Stimulated activated CD8-positive, alpha-beta memory T cell treated with anti-CD3 and anti-CD28 coated beads, Interleukin-2, amount 100 ng/mL, for 48 hours (primary cell): ENCODE measurements around the gene ATAT1.

Experiments
- DNase-seq, 2 donors: peaks; one replicate each; pipeline ENCODE4 v3.0.0-alpha.2; 2020; ENCODE audit warnings: low read depth in 2 of 2

The ATAT1 gene

DNA sequence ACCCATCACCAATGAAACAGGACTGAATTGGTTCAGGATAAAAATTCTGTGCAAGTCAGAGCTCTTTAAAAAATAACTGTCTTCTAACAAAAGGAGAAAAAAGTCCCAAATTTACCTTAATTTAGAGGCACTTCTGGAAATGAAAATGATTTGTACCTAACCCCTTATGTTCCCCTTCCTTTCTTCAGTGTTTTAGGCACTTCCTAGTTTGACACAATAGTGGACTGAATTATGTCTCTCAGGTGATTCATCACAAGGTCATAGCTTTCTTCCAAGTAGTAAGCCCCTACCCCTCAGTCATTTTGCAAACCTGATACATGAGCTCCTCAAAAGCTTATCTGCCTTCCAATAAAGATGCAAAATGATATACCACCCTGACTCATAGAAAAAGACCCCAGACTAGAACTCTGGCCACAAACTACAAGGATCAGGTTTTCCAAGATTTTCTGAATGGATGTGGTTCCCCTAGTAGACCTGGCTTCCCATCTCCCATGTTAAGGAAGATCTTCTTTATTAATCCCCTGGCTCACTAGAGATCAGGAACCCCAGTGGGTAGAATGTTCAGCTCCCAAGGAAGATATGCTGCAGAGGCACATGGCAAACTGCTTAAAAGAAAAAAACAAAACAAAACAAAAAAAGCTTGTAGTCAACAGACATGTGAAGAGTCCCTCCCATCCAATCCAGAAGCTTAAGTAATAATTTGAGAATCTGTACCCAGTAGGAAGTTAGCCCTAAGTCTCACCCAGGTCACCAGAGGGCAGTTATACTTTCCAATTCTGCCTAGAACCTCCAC, 13.2 kb upstream of the ATAT1 start:
- no peak for DNase-seq

DNA sequence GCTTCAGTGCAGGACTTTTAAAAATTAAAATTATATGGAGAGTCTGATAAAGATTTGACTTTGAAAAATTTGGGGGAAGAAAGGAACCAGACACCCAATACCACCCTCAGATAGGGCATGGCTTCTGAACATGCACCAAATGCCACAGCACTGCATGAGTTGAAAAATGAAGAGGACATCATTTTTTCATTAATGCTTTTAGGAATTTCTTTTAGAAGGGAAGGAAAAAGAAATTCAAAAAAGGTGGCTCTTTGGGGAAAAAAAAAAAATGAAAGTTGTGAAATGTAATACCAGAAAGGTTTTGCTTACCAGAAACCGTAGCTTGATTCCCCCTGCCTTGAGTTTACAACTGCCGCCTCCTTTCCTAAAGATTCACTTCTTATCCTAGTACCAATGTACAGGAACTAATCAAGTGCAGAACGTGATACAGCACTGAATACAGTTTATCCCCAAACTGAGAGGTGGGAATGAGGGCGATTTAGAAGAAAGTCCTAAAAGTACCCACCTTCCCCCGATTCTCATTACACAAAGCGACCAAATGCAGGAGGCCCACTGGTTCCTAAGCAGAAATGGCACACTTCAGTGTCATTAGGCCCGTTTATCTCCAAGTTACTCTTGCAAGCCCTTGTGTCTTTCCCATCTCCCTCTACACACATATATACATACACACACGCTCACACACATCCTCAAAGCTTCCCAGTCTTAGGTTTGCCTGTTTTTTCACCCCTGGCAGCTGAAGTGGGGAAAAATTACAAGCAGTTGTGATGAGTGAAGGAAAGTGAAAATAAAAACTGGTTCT, 12.4 kb upstream of the ATAT1 start:
- DNase-seq = no peak

DNA sequence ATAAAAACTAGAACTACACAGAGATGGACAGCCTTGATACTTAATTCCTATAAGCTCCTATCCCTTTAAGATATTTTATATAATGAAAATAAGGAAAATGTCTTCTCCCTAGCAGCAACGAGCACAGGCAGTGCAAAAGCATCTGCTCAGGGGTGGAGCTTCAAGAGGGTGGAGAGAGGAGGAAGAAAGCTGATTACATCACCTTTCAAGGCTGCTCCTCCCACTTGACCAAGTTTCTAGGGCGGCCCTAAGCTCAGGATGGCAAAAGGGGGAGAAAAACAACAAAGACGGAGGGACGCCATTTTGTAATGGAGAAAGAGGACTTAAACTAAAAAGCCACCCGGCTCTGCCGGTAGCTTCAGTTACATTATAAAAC, 11.8 kb upstream of the ATAT1 start:
- DNase-seq = peak; percentile 57 to 67

DNA sequence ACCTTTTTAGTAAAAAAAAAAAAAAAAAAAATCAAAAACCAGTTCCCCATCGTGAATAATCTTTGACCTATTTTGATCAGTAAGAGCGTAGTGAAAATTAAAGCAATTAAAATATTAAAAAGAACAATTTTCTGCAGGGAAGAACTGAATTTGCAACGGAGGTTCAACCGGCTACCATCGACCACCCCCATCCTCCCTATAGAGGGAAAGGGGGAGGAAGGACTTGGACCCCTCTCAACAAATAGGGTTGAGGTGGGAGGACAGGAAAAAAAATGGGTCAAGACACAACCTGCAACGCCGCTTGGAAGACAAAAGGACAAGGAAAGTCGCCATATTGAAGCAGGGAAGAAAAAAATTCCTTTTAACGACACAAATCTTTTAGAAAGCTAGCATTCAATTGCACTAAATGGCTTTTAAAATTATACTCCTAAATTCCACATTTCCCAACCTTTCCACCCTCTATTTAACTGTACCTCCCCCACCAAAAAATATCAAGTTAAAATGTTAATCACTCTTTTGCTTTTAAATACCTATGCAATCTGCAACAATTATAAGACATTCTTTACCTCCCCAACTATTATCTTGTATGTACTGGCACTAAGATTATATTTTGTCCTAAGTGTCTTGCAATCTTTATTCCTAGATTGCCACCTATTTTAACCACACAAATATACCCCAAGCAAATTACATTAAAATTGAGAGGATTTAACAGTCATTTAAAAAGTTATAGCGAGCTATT, 11.3 kb upstream of the ATAT1 start:
- DNase-seq = no peak

DNA sequence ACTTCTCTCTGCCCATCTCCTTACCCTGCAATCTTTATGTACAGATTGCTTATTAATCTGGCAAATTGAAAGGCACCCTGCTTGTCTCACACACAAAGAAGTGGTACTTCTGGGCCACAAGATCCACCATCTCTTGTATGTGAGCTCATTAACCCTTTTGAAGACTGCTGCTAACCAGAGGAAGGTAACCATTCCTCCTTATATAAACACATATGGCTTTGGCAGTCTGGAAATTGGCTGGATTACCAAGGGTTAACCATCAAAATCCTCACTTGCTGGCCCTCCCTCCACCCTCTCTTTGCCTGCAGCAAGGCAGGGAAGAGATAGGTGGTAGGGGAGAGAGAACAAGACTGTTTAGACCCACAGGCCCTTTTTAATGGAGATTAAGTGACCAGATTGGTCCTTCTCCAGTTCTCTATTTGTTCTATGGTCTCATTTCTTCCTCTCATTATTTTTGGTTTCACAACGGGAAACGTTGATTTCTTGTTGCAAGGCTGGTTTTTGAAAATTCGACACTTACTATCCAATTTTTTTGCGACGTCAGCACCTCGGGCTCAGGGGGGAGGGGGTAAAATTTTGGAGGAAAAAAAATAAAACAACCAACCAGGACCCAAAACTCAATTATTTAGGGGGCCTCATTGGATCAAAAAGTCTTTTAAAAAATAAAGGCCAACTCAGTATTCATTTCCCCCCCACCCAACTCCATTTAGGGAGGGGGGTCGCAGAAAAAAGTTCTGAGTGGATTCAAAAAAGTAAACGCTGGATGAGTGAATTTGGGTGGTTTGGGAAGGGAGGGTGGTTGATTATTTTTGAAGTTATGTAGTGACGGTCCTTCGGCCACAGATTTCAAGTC, 10.5 kb upstream of the ATAT1 start:
- DNase-seq = no peak

DNA sequence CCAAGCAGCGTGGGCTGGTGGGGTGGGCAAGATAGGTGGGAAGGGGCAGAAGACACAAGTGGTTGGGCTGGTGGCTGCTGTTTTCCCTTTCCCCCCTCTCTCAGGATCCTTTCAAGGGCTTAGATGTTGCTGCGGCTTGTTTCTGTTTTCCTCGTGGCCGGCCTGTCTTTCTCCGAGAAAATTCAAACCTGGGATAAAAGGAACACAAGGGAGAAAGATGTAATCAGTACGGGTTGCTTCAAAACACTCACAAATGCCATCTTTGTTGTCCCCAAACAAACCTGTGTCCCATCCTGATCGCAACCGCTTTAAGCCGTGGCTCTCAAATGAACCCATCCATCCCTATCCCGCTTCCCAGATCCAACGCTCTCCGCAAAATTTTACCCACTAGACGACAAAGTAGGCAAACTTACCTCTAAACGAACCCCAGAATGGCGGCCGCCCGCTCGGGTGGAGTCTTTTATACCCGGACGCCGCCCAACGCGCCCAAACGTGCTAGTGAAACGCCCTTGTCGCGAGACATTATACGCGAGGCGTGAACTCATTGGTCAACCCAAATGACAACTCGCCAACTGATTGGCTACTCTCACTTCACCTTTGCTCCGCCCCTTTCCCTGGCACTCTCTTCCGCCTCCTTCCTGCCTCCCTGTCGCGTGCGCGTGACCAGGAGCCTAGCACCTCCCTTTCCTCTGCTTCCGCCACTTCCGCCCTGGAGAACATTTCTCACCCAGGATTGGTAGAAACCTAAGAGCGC, 9.7 kb upstream of the ATAT1 start, which contains the start of gene PPP1R10:
Gene PPP1R10 (minus strand): TSS at position 433 of the 754 bp plus-strand sequence. CDS start 7,299 bp downstream, outside the sequence.
- DNase-seq = peak; percentile 90 to 94

DNA sequence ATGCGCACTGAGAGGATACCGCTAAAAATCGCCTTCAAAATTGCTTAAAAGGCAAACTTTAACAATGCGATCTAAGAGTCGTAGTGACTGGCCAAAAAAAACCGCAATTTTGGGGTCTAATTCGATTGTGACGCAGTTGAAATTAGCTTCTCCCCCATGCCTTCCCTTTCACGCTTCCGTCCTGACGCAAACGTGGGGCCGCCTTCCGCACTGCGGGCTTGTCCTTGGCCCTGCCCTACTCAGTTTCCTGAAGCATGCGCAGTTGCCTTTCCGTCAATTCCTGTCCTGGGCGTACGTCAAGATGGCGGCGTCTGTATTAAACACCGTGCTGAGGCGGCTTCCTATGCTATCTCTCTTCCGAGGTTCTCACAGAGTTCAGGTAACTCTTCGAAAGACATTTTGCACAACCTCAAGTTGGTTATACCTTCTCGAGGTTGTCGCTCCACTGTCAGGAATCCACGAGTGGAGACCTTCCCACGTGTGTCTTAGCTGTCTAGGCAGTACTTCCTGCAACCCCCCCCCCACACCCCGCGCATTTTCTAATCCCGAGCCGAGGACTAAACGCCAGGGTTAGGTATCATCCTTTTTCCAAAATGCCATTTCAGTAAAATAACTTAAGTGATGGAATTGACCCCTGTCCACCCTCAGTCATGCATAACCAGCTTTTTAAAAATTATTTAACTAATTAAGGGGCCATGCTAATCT, 9.0 kb upstream of the ATAT1 start, which contains the start of gene MRPS18B:
Gene MRPS18B (plus strand): TSS at position 276 of the 705 bp plus-strand sequence. CDS start 26 bp downstream, at position 302.
- DNase-seq = peak; percentile 91 to 94

DNA sequence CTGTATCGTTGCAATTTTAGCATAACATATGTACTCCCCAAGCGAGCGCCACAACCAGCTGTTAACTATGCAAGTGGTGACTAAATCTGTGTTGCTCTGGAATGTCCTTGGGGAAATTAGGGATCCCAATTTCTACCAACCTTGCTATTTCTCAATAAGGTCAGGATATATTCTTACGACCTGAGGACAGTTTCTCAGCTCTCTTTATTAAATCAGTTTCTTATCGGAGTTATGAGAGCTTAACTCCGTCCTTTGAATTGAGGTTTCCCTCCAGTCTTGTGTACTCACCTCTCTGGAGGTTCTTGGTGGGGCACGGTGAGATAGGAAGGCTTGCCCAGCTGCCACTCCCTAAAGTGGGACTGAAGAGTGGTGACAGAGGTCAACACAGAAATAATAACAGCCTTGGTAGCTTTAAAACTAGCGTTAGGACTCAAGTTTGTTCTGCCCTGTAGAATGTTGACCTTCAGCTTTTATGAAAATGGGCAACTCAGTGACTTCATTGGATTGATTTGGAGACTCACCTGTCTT, 8.3 kb upstream of the ATAT1 start:
- DNase-seq = no peak

DNA sequence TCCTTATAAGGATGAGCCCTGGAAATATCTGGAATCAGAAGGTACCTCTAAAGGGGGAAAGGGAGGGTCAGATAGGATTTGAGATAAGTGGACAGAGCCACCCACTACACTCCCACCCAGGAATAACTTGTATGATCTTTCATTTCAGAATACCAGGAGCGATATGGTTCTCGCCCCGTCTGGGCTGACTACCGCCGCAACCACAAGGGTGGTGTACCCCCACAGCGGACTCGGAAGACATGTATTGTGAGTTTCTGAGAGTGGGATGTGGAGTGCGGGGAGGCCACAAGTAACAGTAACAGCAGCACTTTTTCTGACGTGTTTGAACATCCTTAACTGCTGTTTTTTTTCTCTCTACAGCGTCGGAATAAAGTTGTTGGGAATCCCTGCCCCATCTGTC, 7.1 kb upstream of the ATAT1 start:
- DNase-seq = no peak

DNA sequence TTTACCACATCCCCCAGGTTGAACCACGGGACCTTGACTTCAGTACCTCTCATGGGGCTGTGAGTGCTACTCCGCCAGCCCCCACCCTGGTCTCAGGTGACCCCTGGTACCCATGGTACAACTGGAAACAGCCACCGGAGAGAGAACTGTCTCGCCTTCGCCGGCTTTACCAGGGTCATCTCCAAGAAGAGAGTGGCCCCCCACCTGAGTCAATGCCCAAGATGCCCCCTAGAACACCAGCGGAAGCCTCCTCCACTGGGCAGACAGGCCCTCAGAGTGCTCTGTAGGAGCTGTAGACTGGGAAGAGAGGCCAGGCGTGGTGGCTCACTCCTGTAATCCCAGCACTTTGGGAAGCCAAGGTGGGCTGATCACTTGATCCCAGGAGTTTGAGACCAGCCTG, 1.2 kb upstream of the ATAT1 start:
- DNase-seq = no peak

DNA sequence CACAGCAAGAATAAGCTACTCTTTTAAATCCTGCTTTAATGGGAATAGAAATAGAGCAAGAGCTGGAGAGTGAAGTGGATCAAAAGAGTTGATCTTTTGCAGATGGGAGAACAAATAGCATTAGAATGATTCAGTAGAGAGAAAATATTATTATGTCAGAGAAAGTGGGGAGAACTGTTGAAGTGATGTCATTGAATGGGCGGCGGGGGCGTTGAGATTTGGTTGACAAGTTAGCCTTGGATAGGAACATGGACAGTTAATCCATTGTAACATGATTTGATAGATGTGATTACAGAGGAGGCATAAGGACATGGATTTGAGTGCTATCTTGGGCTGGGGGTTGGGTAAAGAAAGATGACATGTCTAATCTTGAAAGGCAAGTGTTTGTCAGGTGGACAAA, 9.2 kb downstream of the ATAT1 start:
- DNase-seq = no peak

DNA sequence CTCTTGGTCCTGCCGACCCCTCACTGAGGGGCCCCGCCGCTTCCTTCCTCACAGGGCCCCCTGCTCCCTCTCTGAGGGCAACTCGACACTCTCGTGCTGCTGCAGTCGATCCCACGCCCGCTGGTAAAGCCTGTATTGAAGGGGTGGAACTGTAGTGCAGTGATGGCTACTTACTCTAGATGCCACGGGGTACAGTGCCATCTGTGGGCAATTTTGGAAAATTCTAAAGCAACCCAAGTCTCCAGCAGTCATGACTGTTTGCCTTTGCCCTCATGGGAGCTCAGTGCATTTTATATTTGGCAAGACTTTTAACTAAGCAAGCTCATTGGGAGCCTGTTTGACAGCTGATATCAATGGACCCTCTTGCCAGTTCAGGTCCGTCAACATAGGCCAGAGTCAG, 13.8 kb downstream of the ATAT1 start:
- DNase-seq = no peak

DNA sequence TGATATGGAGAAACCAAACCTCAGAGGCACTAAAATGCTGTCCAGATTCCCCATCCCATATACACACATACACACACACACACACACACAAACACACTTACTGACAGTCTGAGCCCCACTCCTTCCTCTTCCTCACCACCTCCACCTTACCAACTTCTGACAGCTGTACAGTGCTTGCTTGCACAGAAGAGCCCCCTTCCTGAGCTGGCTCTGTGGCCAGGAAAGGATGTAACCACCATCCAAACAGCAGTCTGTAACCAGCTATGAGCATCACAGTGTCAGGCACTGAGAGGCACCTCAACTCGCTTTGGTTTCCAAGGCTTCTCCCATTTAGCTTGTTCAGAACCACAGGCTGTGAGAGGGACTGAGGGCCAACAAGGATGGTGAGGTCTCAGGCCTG, 14.4 kb downstream of the ATAT1 start:
- DNase-seq = no peak

DNA sequence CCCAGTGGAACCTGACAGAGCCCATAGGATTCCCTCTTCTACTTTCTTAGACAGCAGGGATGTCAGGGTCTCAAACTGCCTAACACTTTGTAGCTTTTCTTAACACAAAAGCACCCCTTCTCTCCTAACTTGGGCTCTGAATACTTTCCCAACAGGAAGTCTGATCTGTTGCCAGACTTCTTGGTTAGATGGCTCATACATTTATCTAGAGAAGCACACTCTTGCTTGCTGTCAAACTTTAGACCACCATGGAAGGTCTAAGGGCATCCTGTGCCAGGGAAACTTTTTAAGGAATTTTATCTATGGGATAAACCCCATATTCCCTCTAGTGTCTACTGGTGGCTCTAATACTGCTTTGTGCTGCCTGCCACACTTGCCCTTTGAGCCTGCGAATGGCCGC, 17.0 kb downstream of the ATAT1 start:
- DNase-seq = no peak

DNA sequence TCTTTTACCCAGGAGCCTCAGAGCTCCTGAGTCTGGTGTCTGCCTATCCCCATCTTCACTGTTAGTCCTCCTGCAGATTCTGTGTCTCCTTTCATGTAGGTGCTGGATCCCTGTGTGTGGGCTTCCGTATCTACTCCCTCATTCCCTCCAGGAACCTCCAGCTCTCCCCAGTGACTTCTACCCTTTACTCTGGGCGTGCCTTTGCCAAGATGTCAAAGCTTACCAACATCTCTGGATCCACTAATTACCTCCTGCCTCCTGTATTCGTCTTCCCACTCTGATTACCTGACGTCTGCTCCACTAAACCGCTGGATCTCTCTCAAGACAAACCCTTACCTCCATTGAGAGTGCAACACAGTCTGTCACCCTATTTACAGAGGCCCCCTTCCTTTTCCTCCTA, 18.1 kb downstream of the ATAT1 start:
- no peak for DNase-seq

DNA sequence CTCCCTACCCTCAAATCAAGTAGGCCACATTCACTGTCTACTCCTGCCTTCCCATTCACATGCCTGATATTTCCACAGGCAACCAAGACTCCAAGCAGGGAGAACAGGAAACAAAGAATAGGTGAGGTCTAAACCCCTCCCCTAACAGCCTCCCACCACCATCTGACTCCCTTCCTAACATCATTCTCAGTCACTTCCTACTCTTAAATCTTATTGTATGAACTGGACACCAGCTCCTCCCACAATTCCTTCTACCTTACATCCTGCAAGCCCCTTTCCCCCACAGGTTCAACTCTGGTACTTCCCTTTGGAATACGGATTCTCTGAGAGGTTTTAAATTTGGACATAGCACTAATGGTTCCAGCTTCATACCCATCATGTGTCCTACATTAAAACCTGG, 19.3 kb downstream of the ATAT1 start:
- no peak for DNase-seq

DNA sequence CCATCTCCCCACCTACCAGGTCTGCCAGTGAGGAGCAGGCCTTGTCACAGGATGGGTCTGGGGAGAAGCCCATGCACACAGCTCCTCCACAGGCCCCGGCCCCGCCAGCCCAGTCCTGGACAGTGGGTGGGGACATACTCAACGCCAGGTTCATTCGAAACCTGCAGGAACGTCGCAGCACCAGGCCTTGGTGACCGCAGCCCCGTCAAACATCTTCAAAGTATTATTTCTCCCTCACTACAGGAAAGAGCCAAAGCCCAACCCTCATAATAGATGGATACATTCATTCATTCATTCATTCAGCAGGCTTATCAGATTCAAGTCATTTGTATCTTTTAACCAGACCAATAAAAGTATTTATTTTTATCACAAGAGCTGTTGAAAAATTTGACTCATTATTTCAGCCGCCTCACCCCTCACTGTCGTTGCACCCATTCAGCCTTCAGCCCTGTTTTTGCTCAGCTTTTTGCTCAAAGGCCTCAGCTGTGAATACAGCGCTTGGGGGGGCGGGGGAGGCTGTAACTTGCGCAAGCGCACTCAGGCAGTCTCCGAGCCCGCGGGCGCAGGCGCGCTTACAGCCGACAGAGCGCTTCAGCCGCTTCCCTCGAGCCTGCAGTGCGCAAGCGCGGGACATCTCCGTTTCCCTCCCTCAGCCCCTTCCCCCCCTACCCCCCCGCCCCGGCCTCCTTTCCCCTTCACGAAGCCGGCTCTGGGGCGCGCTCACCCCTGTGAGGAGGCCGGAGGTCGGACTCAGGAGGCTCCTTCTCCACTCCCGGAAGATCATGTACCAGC, 20.0 kb downstream of the ATAT1 start, which contains the start of gene C6orf136:
Gene C6orf136 (plus strand): TSS at position 684 of the 792 bp plus-strand sequence. CDS start 99 bp downstream, at position 783.
- DNase-seq = peak; percentile 88 to 91

DNA sequence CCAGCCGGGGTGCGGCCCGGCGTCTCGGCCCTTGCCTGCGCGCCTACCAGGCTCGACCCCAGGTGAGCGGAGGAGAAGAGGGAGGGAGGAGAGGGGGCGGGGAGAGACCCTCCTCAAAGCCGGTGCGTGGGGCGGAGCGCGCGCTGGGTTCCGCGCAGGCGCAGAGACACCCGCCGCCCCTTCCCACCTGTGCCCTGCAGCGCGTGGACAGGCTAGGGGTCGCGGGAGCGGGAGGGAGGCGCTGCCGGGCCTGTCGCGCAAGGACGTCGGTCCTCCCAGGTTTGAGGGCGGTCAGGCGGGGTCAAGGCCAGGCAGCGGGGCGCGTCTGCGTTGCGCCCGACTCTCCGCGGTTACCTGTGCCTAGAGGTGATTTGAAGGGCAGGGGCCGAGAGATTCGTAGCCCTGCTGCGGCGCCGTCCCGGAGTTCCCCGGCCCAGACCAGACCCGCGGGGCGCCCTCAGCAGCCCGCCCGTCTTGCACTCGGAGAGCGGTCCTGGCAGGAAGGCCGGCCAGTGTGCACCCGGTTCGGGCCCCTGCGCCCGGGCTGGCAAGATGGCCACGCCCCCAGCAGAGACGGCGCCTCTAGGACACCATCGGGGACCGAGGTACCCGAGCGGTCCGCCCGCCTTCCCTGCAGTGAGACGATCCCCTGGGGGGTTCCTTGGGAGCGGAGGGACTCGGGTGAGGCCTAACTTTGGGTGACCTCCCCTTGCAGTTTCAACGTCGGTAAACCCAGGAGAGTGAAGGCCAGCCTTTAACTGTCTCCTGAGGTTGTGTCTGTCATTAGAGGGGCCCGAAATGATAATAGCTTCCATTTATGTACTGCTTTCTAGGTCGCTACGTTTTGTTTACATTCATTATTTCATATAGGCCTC, 20.8 kb downstream of the ATAT1 start:
- peak; percentile 69 to 73 for DNase-seq
